GM21367 (cell line): Measurements from ENCODE around the gene MINDY4.
"Not testable (repeated sequence)": the region's sequence is repeated elsewhere in the genome, so short reads cannot be mapped to it uniquely, and the experiment has no call there.

Source experiments
- ATAC-seq: cut with Tn5 transposase; IDR thresholded peaks from one replicate; pipeline ENCODE4 v1.9.1; 2021; ENCODE audit not compliant: unreplicated experiment

The MINDY4 gene

GRCh38 chr7:30831936-30832335, 60.7 kb downstream of the MINDY4 start:
- no peak for ATAC-seq

- not testable (repeated sequence) for ATAC-seq
Measured at GRCh38 chr7:30834017-30834674, 62.9 kb downstream of the MINDY4 start.

- no peak for ATAC-seq
Measured at GRCh38 chr7:30835396-30835915, 64.2 kb downstream of the MINDY4 start.

GRCh38 chr7:30836991-30837390, 65.8 kb downstream of the MINDY4 start:
- ATAC-seq, result no peak

- no peak for ATAC-seq
Measured at GRCh38 chr7:30837581-30837980, 66.4 kb downstream of the MINDY4 start.

- ATAC-seq, result no peak
Measured at GRCh38 chr7:30838008-30838407, 66.8 kb downstream of the MINDY4 start.

- no peak for ATAC-seq
Measured at GRCh38 chr7:30840141-30841024, 69.2 kb downstream of the MINDY4 start.

- ATAC-seq, result no peak
Measured at GRCh38 chr7:30841025-30841735, 70.0 kb downstream of the MINDY4 start.

GRCh38 chr7:30841801-30842541, 70.8 kb downstream of the MINDY4 start:
- ATAC-seq, result no peak

- no peak for ATAC-seq
Measured at GRCh38 chr7:30842542-30843451, 71.6 kb downstream of the MINDY4 start.

- ATAC-seq, result no peak
Measured at GRCh38 chr7:30843741-30844482, 72.7 kb downstream of the MINDY4 start.

- ATAC-seq, result no peak
Measured at GRCh38 chr7:30844483-30844874, 73.3 kb downstream of the MINDY4 start.

GRCh38 chr7:30844916-30845315, 73.7 kb downstream of the MINDY4 start:
- no peak for ATAC-seq

GRCh38 chr7:30845426-30846135, 74.4 kb downstream of the MINDY4 start:
- no peak for ATAC-seq

- no peak for ATAC-seq
Measured at GRCh38 chr7:30846378-30846777, 75.2 kb downstream of the MINDY4 start.

- no peak for ATAC-seq
Measured at GRCh38 chr7:30848121-30848855, 77.1 kb downstream of the MINDY4 start.

GRCh38 chr7:30849565-30849964, 78.3 kb downstream of the MINDY4 start:
- no peak for ATAC-seq

- no peak for ATAC-seq
Measured at GRCh38 chr7:30850426-30850825, 79.2 kb downstream of the MINDY4 start.
